ENCODE data around the gene LLGL1.

Gene LLGL1

DNA sequence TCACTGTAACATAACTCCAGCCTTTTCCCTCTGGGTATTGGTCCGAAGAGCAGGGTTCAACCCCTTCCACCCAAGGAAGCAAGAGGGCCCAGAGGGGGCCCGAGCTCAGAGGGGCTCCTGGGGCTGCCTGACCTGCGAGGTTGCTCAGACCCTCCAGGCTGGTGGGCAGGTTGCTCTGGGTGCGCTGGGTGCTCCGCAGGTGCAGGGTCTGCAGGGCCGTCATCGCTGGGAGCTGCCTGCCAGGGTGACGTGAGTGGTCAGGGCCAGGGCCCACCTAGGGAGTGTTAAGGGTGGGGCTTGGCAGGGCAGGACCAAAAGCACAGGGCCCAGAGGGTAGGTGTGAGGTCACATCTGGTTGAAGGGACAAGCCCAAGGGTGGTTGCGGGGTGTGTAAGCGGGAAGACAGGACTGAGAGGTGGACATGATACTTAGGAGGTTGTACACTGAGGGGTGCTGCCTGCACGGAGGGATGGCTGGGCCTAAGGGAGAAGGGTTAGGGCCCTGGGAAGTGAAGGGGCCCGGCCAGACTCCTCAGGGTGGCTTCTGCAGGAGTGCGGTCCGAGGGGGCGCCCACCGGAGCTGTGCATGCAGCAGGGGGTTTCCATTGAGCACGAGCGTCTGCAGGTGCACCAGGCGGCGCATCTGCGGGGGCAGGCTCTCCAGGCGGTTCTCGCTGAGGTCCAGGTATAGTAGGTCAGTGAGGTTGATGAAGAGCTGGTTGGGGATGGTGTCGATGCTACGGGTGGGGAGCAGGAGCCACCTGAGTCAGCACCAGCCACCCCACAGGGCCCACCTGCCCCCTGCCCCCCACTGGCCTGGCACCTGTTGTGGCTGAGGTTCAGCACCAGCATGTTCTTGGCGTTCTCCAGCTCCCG lies 28.7 kb downstream of the LLGL1 start:
- no peak for DNase-seq

DNA sequence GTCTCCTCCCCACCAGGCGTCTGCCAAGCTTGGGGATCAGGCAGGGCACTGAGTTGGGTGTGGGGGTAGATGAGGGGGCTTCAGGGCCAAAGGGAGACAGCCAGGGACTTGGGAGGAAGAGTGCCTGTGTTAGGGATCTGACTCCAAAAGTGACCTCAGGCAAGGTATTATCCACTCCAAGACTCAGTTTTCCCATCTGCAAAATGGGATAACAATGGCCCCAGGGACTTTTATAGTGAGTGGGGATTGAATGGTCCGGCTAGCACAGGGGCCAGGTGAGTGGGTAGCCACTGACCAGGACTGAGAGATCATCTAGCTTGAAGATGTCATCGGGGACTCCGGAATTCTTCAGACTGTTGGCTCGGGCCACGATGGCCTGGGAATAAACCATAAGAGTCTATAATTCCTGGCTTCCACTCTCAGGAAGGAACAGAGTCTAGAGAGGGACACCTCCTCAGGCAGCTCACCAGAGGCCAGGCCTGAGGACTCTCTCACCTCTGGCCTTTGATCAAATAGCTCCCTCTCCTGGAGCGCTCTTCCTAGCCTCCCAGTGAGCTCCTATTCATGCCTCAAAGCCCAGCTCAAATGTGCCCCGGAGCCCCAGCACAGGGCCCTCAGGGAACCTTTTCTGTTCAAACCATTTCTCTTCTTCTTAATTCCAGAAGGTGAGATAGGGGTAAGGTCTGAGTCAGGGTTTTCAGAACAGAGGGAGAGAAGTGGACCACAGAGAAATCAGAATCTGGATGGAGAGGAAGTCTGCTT lies 29.6 kb downstream of the LLGL1 start:
- DNase-seq, result no peak

DNA sequence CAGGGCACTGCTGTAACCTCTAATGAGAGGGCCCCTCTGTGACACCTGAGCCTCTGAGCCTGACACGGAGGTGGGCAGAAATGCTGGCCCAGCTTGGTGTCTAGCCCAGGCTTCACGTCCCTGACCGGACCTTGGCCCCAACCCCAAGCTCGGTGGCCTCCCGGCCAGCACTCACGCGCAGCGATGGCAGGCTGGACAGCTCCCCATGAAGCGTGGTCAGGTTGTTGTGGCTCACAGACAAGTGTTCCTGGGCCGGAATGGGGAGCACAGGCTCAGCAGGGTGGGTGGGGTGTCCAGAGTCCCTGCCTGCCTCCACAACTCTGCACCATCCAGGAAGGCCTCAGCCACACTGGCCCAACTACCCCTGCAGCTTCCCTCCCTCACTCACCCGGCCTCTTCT lies 30.9 kb downstream of the LLGL1 start:
- DNase-seq, result no peak

DNA sequence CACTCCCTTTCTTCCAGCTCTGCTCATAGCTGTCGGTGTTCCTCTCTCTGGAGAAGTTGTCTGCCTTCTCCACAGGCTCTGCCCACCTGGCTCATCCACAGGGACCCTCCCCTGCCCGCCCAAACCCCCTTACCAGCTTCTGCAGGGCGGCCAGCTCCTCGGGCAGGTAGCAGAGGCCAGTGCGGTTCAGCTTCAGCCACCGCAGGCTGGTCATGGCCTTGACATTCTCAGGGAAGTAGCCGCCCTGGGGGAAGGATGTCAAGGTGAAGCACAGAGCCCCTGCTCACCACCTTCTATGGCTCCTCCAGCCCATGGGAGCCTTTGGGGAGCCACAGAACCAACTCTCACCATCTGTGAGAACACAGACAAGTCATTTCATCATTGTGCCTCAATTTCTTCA lies 31.3 kb downstream of the LLGL1 start:
- no peak for DNase-seq

DNA sequence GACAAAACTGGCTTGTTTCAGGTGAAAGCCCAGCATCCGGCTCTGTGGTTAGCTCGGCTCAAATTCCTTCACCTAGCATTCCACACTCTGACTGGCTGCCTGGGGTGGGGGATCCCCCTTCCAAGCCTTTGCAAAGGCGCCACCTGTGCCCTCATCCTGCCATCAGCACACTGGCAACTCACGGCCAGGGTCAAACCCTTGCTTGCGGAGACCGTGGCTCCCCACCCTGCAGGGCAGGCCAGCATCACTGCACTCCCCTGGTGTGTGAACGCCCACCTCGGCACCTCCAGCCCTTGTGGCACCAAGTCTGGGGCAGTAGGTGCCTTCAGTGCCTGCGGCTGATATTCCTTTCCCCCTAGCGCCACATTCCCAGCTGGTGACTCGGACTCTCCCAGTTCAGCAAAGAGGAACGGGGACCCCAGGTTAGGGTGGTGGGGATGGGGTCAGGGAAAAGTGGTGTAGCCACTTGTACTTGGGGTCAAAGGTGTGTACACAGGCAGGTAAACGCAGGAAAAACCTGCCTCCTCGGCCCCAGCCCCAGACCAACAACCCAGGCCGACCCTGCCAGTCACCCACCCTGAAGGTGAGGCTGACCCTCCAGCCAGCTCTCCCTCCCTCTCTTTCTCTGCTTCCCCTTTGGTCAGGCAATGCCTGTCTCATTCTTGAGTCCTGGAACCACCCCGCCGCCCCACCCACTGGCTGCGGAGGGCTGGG lies 32.0 kb downstream of the LLGL1 start:
- peak in 1 of 2 donors; percentile 78 for DNase-seq

DNA sequence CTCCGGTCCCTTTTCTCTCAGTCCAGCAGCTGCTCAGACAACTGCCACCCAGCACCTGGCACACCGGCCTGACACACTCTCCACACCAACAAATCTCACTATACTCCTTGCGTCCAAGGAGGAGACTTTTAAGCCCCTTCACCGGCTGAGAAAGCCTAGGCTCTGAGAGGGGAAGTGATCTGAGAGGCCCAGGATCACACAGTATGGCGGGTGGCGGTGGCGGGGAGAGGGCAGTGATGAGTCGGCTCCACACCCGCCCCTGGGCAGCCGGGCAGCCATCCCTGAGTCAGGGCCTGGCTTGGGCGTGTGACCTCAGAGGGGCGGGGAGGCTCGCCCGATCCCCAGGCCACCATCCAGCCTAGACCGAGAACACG lies 32.5 kb downstream of the LLGL1 start:
- DNase-seq, result peak; percentile 85 to 92

DNA sequence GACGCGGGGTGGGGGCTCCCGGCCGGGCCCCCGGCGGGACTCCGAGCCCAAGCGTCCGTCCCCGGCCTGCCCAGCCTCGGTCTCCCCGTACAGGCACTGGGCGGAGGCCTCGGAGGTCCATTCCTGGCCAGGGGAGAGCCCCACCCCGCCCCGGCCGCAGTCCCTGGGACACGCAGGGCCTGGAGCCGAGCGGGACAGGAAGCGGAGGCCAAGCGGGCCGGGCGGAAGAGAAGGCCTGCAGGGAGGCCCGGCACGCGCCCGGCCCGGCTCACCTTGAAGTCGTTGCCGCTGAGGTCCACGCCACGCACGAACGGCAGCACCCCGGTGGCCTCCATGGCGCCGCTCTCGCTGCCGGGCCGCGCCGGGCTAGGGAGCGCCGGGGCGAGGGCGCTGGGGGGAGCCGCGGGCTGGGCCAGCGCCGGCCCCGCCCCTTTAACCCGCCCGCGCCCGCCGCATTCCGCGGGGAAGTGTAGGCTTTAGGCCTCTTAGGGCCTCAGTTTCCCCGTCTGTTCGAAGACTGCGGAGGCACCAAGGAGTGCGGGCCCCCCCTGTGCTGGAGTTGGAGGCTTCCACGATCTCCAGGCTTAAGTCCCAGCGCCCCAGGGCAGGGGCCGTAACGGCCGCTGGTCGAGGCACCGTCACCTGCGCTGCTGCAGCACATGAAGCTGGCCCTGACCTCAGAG lies 33.1 kb downstream of the LLGL1 start, which contains the start of gene FLII:
Gene FLII (minus strand): TSS at position 383 of the 683 bp plus-strand sequence. CDS start 48 bp downstream, at position 335.
- DNase-seq, result peak; percentile 37 to 60

DNA sequence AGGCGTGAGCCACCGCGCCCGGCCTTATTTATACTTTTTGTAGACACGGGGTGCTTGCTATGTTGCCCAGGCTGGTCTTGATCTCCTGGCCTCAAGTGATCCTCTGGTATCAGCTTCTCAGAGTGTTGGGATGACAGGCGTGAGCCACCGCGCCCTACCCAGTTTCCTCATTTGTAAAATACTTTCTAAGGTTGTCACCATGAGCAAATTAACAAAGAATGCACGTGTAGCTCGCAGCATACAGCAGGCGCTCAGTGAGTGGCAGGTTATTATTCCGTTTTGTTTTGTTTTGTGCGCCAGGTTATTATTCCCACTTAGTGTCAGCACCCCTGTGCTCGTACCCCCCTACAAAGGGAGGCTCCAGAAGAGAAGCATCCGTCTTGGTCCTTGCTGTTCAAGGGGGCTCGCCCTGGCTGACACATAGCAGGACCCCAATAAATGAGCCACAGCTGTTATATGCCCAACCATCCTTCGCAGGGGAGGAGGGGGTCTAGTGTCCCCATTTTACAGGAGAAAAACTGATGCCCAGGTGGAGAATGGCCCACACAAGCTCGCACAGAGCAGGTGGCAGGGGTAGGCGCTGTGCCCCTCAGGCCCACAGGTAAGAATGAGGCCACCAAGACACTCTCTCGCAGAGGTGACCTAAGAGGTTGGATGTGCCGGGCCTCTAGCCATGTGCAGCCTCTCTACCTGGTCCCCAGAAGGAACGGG lies 34.3 kb downstream of the LLGL1 start:
- DNase-seq, result no peak

DNA sequence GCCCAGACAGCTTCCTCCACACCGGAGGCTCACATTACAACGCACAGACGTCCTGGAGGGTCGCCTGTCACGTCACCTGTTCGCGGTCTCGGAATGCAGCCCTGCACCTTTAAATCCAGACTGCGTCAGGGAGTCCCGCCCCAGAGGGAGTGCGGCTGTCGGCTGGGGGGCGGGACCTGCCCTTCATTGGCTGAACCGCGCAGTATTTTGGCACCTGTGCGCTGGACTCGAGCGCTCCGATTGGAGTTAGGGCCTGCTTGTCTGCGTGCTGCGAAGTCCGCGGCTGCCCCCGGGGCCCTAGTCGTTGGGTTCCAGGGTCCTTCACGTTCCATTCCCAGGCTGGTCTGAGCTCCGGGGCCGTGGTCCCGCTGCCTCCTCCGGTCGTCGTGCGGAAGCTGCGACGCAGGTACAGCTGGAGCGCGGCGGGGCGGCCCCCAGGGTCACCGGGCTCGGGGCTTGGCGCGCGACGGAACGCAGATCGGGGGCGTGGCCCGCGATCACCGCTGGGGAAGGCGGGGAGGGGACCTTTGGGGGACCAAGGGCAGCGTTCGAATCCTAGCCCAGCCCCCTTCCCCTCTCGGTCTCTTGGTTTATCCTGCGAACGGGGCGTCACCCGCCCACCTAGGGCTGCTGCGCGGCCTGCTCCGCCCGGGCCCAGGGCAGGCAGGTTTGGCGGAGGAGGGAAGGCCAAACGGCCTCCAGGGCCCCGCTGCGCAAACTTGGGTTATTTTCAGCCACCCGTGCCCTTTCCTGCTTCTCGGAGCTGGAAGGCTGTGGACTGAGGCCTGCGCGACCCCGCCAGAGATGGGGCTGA lies 35.1 kb downstream of the LLGL1 start, which contains the start of gene MIEF2:
Gene MIEF2 (plus strand): TSS at position 331 of the 814 bp plus-strand sequence. CDS start 2,059 bp downstream, outside the sequence.
- DNase-seq, result peak; percentile 91 to 96

DNA sequence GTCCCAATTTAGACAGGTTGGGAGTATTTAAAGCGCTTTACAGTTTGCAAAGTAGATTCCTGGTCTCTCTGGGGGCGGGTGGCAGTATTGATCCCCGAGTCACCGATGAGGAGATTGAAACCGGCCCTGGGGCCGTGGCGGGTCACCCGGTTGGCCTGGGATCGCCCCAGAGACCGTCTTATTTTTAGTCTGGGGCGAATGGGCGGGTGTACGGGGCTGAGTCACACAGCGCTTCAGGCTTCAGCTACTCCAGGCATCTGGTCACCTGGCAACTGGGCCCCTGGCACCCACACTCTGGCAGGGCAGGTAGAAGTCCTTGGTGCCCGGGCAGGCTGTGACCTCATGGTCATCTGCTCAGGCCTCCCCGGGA lies 35.7 kb downstream of the LLGL1 start:
- peak; percentile 11 to 53 for DNase-seq

DNA sequence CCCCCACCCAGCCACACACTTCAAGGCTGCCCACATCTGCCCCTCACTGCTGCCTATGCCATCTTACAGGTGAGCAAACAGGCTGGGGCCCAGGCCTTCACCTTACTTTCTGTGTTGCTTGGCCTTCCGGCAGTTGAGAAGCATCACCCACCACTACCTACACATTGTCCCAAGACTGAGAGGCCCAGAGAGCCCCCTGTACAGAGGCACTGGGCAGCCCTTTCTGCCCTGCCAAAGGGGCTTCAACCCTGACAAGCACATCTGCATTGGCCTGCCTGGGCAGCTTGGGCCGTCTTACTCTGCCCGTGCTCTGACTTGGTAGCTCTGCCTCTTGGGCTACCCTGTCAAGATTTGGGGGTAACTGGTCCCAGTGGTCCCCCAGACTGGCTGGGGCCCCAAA lies 36.2 kb downstream of the LLGL1 start:
- DNase-seq, result no peak

DNA sequence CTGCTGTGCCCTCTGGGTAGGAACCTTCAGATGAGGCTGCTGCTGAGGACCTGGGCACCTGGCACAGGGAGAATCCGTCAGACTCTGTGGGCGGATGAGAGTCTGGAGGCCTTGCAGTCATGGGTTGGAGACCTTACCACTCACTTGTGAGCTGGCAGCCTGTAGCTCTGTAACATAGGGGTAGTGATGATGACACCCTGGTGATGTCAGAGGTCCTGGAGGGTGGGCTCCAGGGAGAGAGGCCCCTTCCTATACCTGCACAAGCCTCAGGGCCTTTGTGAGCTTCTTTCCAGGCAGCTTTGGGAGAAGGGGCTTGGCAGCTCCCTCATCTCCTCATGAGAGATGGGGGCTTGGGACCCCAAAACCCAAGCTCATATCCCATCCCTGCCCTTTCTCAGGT lies 36.7 kb downstream of the LLGL1 start:
- DNase-seq, result no peak

DNA sequence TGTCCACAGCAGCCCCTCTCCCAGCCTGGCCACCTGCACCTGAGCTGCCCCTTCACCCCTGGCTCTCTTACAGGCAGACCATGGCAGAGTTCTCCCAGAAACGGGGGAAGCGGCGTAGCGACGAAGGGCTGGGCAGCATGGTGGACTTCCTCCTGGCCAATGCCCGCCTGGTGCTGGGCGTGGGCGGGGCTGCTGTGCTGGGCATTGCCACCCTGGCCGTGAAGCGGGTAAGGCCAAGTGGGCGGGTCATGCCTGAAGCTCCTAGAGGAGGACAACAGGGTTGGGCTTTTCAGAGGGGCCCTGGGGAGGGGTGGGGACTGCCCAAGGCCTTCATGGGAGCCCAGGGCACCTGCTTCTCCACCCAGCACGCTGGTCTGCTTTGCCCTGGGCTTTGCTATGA lies 37.2 kb downstream of the LLGL1 start:
- no peak for DNase-seq

DNA sequence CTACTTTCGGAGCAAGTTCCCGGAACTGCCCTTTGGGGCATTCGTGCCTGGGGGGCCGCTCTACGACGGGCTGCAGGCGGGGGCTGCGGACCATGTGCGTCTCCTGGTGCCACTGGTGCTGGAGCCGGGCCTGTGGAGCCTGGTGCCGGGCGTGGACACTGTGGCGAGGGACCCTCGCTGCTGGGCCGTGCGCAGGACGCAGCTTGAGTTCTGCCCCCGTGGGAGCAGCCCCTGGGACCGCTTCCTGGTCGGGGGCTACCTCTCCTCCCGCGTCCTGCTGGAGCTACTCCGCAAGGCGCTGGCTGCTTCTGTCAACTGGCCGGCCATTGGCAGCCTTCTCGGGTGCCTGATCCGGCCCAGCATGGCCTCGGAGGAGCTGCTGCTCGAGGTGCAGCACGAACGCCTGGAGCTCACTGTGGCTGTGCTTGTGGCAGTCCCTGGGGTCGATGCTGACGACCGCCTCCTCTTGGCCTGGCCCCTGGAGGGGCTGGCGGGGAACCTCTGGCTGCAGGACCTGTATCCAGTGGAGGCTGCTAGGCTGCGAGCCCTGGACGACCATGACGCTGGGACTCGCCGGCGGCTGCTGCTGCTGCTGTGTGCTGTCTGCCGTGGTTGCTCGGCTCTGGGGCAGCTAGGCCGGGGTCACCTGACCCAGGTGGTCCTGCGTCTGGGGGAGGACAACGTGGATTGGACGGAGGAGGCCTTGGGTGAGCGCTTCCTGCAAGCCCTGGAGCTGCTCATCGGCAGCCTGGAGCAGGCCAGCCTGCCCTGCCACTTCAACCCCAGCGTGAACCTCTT lies 38.6 kb downstream of the LLGL1 start:
- DNase-seq, result no peak

DNA sequence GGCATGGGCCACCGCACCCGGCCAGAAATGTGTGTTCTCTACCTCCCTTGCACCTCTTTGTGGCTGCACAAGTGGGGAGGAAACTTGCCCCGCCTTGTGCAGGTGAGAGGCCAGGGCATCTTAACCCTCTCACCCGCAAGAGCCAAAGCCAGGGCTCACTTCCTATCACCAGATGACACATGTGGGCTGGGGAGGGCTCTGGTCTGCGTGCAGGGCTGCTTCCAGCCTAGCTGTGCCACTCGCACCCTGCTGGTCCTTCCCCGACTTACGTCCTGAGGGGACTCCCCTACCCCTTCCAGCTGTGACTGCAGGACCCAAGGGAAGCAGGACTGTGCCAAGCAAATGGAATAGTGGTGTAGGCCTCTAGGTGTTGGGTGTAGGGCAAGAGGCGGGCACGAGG lies 41.9 kb downstream of the LLGL1 start:
- DNase-seq, result no peak

DNA sequence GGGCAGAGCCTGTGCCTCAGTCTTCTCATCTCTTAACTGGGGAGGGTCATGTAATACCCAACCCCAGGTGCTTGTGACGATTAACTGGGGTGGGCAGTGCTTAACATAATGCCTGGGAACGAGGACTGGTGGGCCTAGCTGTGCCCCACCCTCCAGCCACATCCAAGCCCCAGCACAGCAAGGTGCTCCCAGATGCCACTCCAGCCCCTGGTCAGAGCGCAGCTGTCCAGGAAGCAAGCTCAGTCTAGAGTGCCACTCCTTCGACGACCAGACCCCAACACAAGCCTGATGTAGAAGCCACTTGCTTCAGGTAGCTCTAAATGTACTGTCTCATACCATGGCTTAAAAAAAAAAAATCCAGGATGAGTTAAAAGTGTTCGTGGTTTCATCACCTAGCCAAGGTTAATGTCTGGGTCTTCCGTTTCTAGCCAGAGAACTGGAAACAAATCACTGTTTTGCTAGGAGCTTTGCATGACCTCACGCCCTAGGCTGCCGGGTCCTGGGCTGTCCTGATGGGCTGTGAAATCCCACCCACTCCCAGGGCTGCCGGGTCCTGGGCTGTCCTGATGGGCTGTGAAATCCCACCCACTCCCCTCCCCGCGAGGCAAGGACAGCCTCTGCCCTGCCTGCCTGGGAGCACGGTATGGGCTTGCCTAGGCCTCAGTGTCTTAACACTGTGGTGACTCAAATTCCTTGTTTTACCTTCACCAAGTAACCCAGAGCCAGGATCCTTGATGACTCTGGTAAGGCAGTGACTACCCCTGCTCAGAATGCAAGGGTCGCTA lies 42.7 kb downstream of the LLGL1 start:
- no peak for DNase-seq

DNA sequence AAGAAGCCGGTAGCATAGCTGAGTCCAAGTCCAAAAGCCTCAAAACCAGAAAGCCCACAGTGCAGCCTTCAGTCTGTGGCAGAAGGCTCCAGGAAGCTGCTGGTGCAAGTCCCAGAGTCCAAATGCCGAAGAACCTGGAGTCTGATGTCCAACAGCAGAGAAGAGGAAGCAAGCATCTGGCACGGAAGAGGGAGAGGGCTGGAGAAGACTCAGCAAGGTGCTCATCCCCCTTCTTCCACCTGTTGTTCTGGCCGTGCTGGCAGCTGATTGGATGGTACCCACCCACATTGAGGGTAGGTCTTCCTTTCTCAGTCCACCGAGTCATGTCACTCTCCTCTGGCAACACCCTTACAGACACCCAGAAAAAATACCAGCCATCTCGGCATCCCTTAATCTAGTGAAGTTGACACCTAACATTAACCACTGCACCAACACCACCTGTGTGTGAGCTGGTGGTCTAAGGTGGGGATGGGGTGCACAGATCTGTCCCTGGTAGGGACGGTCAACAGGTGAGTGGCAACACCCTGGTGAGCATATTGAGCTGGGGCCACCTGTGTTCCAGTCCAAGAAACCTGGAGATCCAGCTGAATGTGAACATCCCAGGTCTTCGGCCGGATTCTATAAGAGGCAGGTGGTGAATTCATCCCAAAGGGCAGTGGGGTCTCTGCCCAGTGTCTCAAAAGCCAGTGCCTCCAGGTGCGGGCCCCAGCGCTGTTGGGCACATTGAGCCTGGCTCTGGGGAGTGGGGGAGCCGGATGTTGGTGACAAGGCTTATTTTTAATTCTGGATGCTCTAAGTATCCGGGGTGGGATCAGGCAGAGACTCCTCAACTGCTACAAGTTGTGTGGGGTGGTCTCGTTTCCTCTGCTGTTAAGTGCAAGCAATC lies 44.9 kb downstream of the LLGL1 start:
- no peak for DNase-seq

DNA sequence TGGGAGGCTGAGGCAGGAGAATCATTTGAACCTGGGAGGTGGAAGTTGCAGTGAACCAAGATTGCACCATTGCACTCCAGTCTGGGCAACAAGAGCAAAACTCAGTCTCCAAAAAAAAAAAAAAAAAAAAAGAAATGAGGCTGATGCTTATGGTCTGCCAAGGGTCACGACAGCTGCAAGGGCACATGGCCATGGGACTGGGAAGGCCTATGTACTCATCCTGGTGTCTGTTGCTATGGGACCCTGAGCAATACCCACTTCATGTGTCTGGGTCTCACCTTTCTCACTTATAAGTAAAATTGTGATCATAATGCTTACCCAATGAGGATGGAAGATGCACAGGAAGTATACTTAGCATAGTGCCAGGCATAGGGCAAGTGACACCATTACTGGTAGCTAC lies 51.6 kb downstream of the LLGL1 start:
- no peak for DNase-seq
